ENCODE results near the gene FCGR3A.

DNA sequence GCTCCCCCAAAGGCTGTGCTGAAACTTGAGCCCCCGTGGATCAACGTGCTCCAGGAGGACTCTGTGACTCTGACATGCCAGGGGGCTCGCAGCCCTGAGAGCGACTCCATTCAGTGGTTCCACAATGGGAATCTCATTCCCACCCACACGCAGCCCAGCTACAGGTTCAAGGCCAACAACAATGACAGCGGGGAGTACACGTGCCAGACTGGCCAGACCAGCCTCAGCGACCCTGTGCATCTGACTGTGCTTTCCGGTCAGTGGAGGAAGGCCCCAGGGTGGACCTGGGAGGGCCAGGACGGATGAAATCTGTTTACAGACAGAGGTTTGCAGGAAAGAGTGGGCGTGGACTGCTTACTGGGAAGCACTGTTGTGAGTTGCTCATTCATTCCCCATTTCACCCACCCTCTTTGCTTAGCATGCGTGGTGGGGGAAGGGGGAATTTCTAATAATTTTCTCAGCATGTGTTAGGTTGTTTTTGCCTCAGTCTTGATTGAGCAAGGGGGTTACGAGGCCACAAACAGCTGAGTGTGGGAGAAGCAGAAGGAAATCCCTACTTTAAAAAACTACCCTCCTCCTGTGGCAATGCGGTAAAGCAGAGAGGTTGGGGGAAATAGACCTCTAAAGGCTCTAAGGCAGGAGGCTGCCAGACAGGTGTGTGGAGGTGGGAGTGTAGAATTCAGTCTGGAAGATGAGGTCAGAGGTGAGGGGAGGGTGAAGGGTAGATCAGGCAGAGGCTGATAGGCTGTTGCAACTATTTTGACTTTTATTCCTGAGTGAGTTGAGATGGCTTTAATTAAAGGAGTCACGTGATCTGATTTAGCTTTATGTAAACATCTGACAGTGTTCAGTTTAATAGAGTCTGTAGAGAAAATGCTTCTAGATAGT, 43.0 kb downstream of the FCGR3A start:
- TF ChIP-seq, protein P1, sequence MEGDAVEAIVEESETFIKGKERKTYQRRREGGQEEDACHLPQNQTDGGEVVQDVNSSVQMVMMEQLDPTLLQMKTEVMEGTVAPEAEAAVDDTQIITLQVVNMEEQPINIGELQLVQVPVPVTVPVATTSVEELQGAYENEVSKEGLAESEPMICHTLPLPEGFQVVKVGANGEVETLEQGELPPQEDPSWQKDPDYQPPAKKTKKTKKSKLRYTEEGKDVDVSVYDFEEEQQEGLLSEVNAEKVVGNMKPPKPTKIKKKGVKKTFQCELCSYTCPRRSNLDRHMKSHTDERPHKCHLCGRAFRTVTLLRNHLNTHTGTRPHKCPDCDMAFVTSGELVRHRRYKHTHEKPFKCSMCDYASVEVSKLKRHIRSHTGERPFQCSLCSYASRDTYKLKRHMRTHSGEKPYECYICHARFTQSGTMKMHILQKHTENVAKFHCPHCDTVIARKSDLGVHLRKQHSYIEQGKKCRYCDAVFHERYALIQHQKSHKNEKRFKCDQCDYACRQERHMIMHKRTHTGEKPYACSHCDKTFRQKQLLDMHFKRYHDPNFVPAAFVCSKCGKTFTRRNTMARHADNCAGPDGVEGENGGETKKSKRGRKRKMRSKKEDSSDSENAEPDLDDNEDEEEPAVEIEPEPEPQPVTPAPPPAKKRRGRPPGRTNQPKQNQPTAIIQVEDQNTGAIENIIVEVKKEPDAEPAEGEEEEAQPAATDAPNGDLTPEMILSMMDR (conservative IDR thresholded peaks at IDR 0.05): no peak
- TF ChIP-seq EZH2 (IDR thresholded peaks at IDR 0.05; ENCODE audit: low read depth): no peak

All from PC-9 (cell line).